Activated naive CD4-positive, alpha-beta T cell treated with anti-CD3 and anti-CD28 coated beads, Interleukin-2, amount 50 U/mL, for 16 hours (primary cell): ENCODE measurements around the gene FAM216B.
"Not testable (repeated sequence)": the region's sequence is repeated elsewhere in the genome, so short reads cannot be mapped to it uniquely, and the experiment has no call there.

ENCODE experiments used
- DNase-seq: peaks from one replicate; pipeline ENCODE4 v3.0.0-alpha.2; 2020

FAM216B gene

GRCh38 chr13:42788601-42789000 lies 7.2 kb downstream of the FAM216B start:
- no peak for DNase-seq

GRCh38 chr13:42792154-42792553 lies 10.8 kb downstream of the FAM216B start:
- DNase-seq = no peak

- DNase-seq = no peak
Observed at GRCh38 chr13:42794577-42795275, 13.3 kb downstream of the FAM216B start.

- no peak for DNase-seq
Observed at GRCh38 chr13:42795666-42796065, 14.3 kb downstream of the FAM216B start.

- no peak for DNase-seq
Observed at GRCh38 chr13:42796747-42797356, 15.5 kb downstream of the FAM216B start.

- no peak for DNase-seq
Observed at GRCh38 chr13:42798118-42798517, 16.7 kb downstream of the FAM216B start.

- DNase-seq = no peak
Observed at GRCh38 chr13:42800109-42800643, 18.8 kb downstream of the FAM216B start.

- no peak for DNase-seq
Observed at GRCh38 chr13:42803563-42804204, 22.3 kb downstream of the FAM216B start.

GRCh38 chr13:42804244-42804874 lies 23.0 kb downstream of the FAM216B start:
- DNase-seq = no peak

- no peak for DNase-seq
Observed at GRCh38 chr13:42807241-42807640, 25.9 kb downstream of the FAM216B start.

GRCh38 chr13:42807866-42808265 lies 26.5 kb downstream of the FAM216B start:
- no peak for DNase-seq

- DNase-seq = no peak
Observed at GRCh38 chr13:42808341-42808940, 27.1 kb downstream of the FAM216B start.

- DNase-seq = no peak
Observed at GRCh38 chr13:42812316-42812715, 30.9 kb downstream of the FAM216B start.

- no peak for DNase-seq
Observed at GRCh38 chr13:42814868-42815267, 33.5 kb downstream of the FAM216B start.

GRCh38 chr13:42815681-42816080 lies 34.3 kb downstream of the FAM216B start:
- DNase-seq = no peak

GRCh38 chr13:42816538-42816937 lies 35.2 kb downstream of the FAM216B start:
- no peak for DNase-seq

GRCh38 chr13:42819687-42820086 lies 38.3 kb downstream of the FAM216B start:
- DNase-seq = not testable (repeated sequence)

GRCh38 chr13:42820451-42820850 lies 39.1 kb downstream of the FAM216B start:
- DNase-seq = no peak

GRCh38 chr13:42821437-42821836 lies 40.1 kb downstream of the FAM216B start:
- no peak for DNase-seq

GRCh38 chr13:42832341-42833096 lies 51.1 kb downstream of the FAM216B start:
- no peak for DNase-seq

- DNase-seq = no peak
Observed at GRCh38 chr13:42834946-42835345, 53.6 kb downstream of the FAM216B start.
